ENCODE data around the gene SERPINA4. TPM values are rescaled to one million over a fixed set of nuclear protein-coding genes. Genes with fewer than 3 reads are reported as not detected.

SERPINA4 gene
- polyA plus RNA-seq (2012; ENCODE audit: insufficient read depth, insufficient read length): not detected

DNA sequence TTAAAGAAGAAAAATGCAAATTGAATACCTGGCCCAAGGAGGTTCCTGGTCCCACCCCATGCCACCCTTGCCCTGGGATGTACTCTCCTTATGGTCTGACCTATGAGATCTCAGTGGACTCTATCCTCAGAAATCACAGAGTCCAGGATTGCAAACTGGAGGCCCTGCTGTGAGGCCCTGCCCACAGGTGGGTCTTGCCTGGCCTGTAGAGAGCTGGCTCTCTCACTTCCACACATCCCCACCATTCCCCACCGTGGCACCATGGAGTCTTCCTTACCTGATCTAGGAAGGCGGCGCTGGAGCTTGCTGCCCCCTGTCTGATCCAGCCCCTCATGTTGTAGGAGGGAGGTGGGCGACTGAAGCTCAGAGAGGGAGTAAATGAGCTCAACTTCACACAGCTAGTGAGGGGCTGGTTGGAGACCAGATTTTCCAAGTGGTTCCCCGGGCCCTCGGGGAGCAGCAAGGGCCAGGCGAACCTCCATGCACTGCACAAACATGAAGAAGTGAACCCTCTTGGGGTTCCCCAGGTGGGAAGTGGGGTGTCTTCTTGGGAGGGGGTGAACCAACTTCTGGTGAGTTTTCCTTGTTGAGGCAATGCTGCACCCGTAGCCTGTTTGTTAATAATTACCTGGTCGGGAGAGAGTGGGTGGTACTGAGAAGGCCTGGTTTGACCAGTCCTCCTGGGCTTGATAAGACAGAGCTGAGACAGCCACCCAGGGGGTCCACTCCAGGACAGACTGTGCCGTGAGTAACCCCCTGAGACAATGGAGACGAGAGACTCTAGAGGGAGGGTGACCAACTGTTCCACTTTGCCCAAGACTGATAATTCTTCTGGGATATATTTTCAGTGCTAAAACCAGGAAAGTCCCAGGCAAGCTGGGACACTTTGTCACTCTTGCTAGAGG lies at the start of gene SERPINA4:
Gene SERPINA4 (plus strand): TSS at position 692 of the 905 bp plus-strand sequence. CDS start 2,041 bp downstream, outside the sequence.
- H3K4me3 ChIP-seq (ENCODE audit: low read length): no peak within 1 kb of the TSS
- no peak for DNase-seq (ENCODE audit: low read depth, low spot score)

DNA sequence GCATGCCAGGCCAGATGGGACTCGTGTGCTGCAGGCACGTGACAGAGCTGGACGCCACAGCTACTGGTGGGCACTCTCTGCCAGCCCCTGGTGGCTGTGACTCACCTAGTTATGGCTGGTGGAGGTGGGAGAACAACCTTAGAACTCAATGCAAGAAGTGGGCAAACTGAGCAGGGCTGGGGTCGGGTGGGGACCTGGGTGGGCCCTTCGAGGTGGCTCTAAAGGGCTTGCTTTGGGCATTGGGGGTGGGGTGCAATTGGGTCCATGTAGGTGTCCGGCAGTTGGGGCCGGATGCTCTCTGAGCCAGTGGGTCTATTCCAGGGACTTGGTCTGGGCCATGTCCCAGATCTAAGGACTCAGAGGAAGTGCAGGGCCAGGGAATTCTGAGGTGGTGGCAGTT lies 46.9 kb upstream of the SERPINA4 start:
- no peak for DNase-seq (ENCODE audit: low read depth, low spot score)

GRCh38 chr14:94515426-94515825 lies 45.8 kb upstream of the SERPINA4 start:
- DNase-seq (ENCODE audit: low read depth, low spot score): no peak
- H3K4me3 ChIP-seq (ENCODE audit: low read length): no peak overlapping the region

More for the DNA sequence above, 46.9 kb upstream of the SERPINA4 start:
- no peak overlapping the region for H3K4me3 ChIP-seq (ENCODE audit: low read length)

GRCh38 chr14:94515856-94516255 lies 45.4 kb upstream of the SERPINA4 start:
- DNase-seq (ENCODE audit: low read depth, low spot score): no peak
- H3K4me3 ChIP-seq (ENCODE audit: low read length): no peak overlapping the region

GRCh38 chr14:94517248-94517640 lies 44.0 kb upstream of the SERPINA4 start:
- DNase-seq (ENCODE audit: low read depth, low spot score): no peak
- no peak overlapping the region for H3K4me3 ChIP-seq (ENCODE audit: low read length)

DNA sequence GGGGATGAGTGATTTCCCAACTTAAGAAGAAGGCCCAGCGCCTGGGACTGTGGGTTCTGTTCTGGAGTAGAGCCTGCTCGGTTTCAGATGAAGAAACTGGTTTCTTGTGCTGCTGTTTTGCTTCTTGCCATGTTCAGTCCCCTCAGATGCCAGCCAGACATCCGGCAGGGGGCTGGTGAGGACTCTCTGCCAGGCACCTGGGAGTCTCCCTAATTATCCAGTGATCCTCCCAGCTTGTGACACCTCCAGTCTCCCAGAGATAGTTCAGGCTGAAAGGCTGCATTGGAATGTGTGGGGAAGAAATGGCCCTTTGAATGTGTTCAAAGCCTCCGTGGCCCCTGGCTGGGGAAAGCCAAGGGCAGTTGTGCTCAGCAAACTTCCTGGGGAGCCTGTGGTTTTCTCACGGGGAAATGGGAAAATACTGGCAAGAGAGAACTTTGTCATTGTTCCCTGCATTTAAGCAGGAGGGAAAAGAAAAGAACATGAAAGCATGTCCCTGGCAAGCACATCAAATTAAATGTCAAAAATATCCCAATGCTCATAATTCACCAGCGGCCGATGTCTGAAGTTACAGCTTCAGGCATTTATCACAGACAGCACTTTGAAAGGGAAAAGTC lies 43.5 kb upstream of the SERPINA4 start:
- no peak for DNase-seq (ENCODE audit: low read depth, low spot score)

DNA sequence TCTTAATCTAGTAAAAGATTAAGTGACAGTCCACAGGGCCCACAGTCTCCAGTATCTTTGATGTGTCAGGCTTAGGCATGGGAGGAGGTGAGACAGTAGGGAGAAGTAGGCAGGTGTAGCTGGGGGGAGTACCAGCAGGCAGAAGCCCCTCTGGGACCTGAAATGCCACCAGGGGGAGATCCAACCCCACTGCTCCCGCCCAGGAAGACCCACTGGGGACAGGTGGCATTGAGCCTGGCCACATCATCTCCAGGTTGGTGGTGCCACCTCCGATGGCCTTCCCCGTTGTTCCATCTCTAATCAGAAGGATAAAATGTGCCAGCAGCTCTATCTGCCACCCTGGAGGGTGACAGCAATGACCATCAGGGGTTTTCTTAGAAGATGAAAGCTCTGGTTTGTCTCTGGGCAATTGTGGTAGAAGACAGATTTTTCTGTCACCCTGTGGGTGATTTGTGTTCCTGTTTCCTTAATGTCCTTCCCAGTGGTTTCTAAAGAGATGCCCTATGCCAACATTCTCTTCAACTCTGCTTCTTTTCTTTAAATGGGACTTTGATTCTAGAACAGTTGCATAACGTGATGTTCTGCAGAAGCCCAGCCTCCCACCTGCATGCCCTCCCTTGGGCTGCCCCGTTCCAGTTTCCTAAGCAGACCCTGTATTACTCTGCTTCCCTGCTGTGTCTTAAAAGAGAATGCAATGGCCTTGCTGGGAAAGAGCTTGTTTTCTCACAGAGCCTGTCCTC lies 39.7 kb upstream of the SERPINA4 start:
- no peak overlapping the region for H3K4me3 ChIP-seq (ENCODE audit: low read length)
- no peak for DNase-seq (ENCODE audit: low read depth, low spot score)

More for the DNA sequence above, 43.5 kb upstream of the SERPINA4 start:
- H3K4me3 ChIP-seq (ENCODE audit: low read length): no peak overlapping the region

GRCh38 chr14:94522115-94522724 lies 39.0 kb upstream of the SERPINA4 start:
- no peak for DNase-seq (ENCODE audit: low read depth, low spot score)

GRCh38 chr14:94523265-94523664 lies 38.0 kb upstream of the SERPINA4 start:
- H3K4me3 ChIP-seq (ENCODE audit: low read length): no peak overlapping the region
- no peak for DNase-seq (ENCODE audit: low read depth, low spot score)

More at GRCh38 chr14:94522115-94522724, 39.0 kb upstream of the SERPINA4 start:
- no peak overlapping the region for H3K4me3 ChIP-seq (ENCODE audit: low read length)

GRCh38 chr14:94524093-94524492 lies 37.1 kb upstream of the SERPINA4 start:
- no peak for DNase-seq (ENCODE audit: low read depth, low spot score)
- H3K4me3 ChIP-seq (ENCODE audit: low read length): no peak overlapping the region

DNA sequence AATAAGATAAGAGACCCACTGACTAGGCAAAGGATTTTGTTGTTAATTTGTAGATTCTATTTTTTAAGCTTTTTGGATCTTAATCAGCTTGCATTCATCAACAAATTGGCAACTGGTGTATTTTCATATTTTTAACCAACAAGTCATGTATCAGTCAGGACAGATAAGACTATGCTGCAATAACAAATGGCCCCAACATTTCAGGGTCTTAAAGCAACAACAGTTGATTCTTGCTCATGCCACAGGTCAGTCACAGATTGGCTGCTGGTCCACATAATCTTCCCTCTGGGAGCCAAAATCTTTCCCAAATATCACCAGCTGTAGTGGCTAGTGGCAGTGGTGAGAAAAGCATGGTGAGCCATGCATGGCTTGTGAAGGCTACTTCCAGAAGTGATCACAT lies 30.1 kb upstream of the SERPINA4 start:
- DNase-seq (ENCODE audit: low read depth, low spot score): no peak
- H3K4me3 ChIP-seq (ENCODE audit: low read length): no peak overlapping the region

- H3K4me3 ChIP-seq (ENCODE audit: low read length): no peak overlapping the region
- no peak for DNase-seq (ENCODE audit: low read depth, low spot score)
Measured at GRCh38 chr14:94532447-94532846, 28.8 kb upstream of the SERPINA4 start.

- no peak overlapping the region for H3K4me3 ChIP-seq (ENCODE audit: low read length)
- DNase-seq (ENCODE audit: low read depth, low spot score): no peak
Measured at GRCh38 chr14:94535506-94535905, 25.7 kb upstream of the SERPINA4 start.

- DNase-seq (ENCODE audit: low read depth, low spot score): peak; percentile 14
- no peak overlapping the region for H3K4me3 ChIP-seq (ENCODE audit: low read length)
Measured at GRCh38 chr14:94536836-94537235, 24.4 kb upstream of the SERPINA4 start.

GRCh38 chr14:94538070-94538740 lies 23.0 kb upstream of the SERPINA4 start:
- H3K4me3 ChIP-seq (ENCODE audit: low read length): no peak overlapping the region
- no peak for DNase-seq (ENCODE audit: low read depth, low spot score)

DNA sequence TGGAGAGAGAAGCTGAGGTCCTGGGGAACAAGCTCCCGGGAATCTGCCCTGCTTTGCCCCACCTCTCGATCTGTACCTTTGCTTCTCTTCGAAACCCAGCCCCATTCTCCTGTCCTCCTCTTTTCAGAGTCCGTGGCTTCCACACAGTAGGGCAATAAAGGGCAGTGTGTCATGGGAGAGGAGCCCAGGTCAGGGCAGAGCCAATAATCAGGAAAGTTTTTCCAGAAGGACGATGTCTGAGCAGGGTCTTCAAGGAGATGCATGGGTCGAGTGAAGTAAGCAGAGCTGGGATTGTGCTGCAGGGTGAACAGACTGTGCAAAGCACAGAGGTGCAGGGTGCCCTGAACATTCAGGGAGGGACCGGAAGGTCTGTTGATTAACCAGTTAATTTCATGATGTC lies 22.1 kb upstream of the SERPINA4 start:
- no peak overlapping the region for H3K4me3 ChIP-seq (ENCODE audit: low read length)
- DNase-seq (ENCODE audit: low read depth, low spot score): no peak

DNA sequence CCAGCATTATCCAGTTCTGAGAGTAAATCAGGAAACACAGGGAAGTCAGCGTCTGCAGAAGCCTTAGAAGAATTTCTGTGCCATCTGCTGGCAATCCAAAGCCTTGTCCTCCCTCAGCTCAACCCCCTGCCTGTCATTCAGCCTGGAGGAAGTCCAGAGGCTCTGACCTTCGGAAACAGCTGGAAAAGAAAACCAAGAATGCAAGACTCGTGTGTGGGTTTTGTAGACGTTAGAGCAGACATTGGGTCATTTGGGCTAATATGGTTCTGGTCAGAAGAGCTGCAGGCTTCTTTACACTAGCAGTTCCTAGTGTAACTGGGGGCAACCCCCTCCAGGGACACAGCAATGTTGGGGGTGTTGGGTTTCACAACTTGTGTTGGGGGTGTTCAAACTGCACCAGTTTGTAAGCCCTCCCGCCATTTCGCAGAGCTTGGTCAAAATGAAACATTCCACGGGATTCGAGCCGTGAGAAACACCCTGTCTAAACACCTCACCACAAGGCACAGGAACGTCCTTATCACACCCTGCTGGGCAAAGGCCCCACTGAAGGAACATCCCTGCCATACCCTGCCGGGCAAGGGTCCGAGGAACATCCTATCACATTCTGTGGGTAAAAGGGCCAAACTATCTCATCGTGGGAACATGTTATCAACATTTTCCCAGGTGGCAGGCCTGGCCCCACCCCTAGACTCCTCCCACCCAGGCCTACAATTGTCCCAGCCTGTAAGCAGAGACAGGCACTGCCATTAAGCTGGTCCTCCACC lies 21.0 kb upstream of the SERPINA4 start:
- no peak for DNase-seq (ENCODE audit: low read depth, low spot score)
- no peak overlapping the region for H3K4me3 ChIP-seq (ENCODE audit: low read length)

All from Jurkat, Clone E6-1 (cell line).